ENCODE data around the gene COBLL1. TPM values are rescaled to one million over a fixed set of nuclear protein-coding genes. Genes with fewer than 3 reads are reported as not detected.

COBLL1 gene
- total RNA-seq, 1 experiment from 2014 or later: 16.2 TPM

DNA sequence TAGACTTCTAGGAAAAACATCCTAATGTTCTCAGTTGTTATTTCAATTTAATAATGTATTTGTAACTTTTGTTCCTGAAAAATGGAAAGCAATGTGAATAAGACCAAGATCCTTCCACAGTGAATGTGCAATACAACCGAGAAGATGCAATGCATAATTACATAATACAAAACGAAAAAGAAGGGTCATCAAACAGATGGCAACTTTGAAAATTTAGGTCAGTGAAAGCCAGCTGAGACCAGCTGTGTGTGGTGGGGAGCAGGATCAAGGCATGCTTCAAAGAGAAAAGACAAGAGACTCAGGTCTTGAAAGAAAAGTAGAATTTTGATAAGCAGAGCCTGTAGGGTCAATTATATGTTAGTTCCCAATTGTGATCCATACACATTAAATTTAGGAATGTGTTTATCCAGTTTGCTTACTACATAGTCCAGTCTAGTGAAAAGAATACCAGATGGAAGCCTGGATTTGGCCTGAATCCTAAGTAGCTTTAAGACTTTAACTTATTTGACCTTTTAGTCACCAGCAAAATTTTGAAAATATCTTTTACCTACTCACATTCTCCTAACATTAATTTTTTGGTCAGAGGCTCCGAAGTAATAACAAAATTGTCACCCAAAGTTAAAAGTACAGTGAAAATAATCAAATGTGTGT is 93.7 kb downstream of the COBLL1 start:
- Histone ChIP-seq H3K4me3 (no peak overlapping the region), H3K27ac (no peak overlapping the region), H3K4me1 (no peaks in the 10 kb centered on the region), H3K36me3 (no peaks in the 10 kb centered on the region), H3K9me3 (replicated peaks) (no peaks in the 10 kb centered on the region), H3K27me3 (no peaks in the 10 kb centered on the region)
- DNase-seq: no peak

DNA sequence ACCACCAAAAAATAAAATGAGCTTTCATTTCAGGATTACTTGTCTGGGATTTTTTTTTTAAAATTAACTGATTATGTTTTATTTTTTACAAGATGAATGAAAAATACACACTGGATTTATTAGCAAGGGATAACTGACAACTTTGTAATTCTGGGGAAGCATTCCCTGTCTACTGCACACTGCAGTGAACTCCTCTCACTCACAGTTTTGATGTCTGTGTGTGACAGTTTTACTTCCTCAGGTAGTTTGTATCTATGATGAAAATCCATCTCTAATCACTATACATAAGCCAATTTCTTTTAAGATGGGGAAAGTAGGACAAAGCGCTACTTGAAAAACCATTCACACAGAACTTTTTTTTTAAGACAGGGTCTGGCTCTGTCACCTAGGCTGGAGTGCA is 94.5 kb downstream of the COBLL1 start:
- H3K4me1 ChIP-seq: no peaks in the 10 kb centered on the region
- no peaks in the 10 kb centered on the region for H3K27me3 ChIP-seq
- H3K27ac ChIP-seq: no peak overlapping the region
- no peak overlapping the region for H3K4me3 ChIP-seq
- DNase-seq: no peak
- no peaks in the 10 kb centered on the region for H3K36me3 ChIP-seq
- no peaks in the 10 kb centered on the region for H3K9me3 ChIP-seq (replicated peaks)

DNA sequence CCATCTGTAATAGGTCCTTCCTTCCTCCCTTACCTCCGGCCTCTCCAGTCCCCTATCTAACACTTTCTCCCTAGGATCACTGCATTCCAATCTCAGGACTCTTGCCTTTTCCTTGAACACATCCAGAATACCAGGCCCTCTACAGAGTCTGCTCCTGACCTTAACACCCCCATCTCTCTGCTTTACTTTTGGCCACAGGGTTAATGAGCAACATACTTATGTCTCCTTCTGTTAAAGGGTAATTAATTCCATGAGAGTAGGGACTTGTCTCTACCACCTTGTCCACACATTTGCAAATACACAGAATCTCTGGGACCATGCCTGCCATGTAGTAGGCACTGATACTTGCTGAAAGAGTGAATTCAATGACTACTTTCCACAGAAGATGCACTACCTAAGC is 94.9 kb downstream of the COBLL1 start:
- Histone ChIP-seq H3K9me3 (replicated peaks) (no peaks in the 10 kb centered on the region), H3K27me3 (no peaks in the 10 kb centered on the region), H3K4me1 (no peaks in the 10 kb centered on the region), H3K27ac (no peak overlapping the region), H3K36me3 (no peaks in the 10 kb centered on the region), H3K4me3 (no peak overlapping the region)
- no peak for DNase-seq

DNA sequence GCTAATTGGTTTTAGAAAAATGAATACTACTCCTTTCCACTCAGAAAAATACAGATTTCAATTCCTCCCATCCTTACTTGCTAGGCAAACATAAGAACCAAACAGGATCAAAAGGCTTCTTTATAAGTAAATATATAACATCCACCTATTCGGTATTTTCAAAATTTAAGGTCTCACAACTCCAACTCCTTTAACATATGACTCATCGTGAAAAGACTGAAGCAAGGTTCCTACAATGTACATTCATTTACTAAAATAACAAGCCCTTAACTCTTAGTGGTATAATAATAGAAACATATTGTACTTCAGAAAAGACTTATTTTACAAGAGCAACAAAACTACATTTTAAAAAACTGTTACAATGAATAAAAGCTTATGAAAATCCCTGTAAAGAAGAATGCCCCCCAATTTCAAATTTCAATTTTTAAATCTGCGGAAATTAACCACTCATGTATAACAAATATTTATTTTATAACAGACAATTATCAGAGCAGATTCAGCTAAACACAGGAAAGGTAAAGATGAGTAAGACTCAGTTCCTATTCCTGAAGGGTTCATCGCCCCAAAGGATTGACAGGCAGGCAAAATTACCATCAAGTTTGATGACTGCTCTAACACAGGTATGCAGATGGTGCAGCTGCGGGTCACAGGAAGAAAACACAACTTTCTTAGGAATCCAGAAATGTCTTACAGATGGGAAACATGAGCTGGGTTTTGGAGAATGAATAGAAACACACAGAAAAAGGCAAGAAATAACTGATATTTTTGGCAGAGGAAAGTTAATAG is 96.4 kb downstream of the COBLL1 start:
- no peak overlapping the region for H3K27ac ChIP-seq
- no peaks in the 10 kb centered on the region for H3K36me3 ChIP-seq
- no peak for DNase-seq
- H3K4me1 ChIP-seq: no peaks in the 10 kb centered on the region
- no peaks in the 10 kb centered on the region for H3K27me3 ChIP-seq
- no peak overlapping the region for H3K4me3 ChIP-seq
- no peaks in the 10 kb centered on the region for H3K9me3 ChIP-seq (replicated peaks)

DNA sequence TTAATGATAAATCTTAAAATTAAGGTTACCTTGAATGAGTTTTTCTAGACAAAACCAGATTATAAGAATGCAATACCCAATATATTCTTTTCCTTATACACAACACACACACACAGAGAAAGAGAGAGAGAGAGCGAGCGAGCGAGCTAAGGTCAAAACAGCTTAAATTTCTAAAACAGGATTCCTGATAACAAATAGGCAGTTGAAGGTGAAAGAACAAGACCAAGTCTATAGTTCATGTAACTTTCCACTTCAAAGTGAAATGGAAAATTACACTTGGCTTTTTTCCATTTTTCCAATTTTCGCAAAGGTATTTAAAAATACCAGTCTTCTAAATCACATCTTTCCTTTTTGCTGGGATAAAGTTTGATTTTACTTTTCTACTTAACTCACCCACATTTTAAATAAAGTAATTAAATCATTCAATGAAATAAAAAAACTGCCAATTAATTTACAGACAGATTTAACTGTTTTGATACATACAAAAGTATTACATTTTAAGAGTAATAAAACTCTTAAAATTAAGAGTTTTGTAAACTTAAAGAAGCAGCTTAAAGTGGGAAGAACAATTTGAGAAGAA is 98.8 kb downstream of the COBLL1 start:
- H3K4me1 ChIP-seq: no peaks in the 10 kb centered on the region
- no peaks in the 10 kb centered on the region for H3K9me3 ChIP-seq (replicated peaks)
- no peak overlapping the region for H3K4me3 ChIP-seq
- no peaks in the 10 kb centered on the region for H3K27me3 ChIP-seq
- H3K27ac ChIP-seq: no peak overlapping the region
- H3K36me3 ChIP-seq: no peaks in the 10 kb centered on the region
- DNase-seq: no peak

DNA sequence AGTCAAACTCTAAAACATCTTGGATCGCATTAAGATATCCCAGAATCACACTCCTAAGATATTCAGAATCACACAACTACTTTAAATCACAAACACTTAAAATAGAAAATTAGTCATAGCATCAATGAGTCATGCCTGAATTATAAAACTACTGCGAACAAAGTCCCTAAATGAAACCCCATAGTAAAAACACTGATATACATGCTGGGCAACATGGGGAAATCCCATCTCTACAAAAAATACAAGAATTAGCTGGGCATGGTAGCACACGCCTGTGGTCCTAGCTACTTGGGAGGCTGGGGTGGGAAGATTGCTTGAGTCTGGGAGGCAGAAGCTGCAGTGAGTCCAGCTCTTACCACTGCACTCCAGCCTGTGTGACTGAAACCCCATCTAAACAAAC is 101.7 kb downstream of the COBLL1 start:
- Histone ChIP-seq H3K4me3 (no peak overlapping the region), H3K36me3 (no peaks in the 10 kb centered on the region), H3K27ac (no peak overlapping the region), H3K4me1 (peaks cover 3% of the 10 kb centered on the region), H3K9me3 (replicated peaks) (no peaks in the 10 kb centered on the region), H3K27me3 (no peaks in the 10 kb centered on the region)
- no peak for DNase-seq

DNA sequence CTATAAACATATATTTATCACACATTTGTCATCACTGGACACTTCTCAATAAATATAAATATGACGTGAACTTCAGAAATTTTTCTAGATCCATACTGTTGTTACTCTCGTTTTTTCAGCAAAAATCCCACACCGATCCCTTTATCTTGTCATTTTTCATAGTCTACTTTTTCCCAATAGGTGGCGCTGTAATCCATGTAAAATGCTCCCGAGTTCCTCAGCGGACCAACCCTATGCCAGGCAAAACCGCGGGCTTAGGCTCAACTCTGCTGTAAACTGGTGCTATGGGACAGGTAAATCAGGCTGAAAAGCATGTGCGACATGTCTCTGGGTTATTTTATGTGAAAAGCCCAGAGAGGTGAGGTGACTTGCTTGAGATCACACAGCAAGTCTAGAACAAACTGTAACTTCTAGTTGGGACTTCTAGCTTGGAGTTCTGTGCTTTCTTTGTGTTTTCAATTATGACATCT is 104.0 kb downstream of the COBLL1 start:
- H3K27ac ChIP-seq: no peak overlapping the region
- H3K4me3 ChIP-seq: no peak overlapping the region
- H3K4me1 ChIP-seq: peaks cover 7% of the 10 kb centered on the region
- DNase-seq: peak; percentile 53 to 84
- no peaks in the 10 kb centered on the region for H3K36me3 ChIP-seq
- H3K27me3 ChIP-seq: no peaks in the 10 kb centered on the region
- no peaks in the 10 kb centered on the region for H3K9me3 ChIP-seq (replicated peaks)

DNA sequence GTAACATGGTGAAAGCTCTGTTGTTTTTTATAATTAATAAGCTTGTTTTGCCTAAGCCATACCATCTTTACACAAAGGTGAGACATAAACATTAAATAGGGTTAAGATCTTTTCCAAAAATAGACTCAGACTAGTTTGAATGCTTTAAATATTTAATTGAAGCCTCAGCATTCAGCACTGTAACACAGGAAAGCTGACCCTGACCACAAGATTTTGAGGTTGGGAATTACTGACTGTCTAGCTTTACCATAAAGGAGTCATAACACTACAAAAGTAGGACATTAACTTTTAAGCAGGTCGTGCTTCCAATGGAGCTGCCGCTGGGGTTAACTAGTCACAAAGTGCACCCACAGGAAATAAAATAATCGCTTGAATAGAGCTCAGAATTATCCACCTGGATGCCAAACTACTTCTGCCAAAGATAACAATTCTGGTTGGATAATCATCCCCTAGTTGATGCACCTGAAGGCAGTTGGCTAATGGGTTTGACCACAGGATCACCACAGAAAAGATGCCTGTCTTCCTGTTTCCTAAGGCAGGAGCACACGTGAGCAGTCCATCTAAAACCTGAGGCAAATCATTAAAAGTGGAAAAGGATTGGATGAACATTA is 106.2 kb downstream of the COBLL1 start:
- Histone ChIP-seq H3K27me3 (no peaks in the 10 kb centered on the region), H3K27ac (no peak overlapping the region), H3K9me3 (replicated peaks) (no peaks in the 10 kb centered on the region), H3K4me3 (no peak overlapping the region), H3K36me3 (no peaks in the 10 kb centered on the region), H3K4me1 (peaks cover 7% of the 10 kb centered on the region)
- peak in 1 of 2 experiments; percentile 19 for DNase-seq

DNA sequence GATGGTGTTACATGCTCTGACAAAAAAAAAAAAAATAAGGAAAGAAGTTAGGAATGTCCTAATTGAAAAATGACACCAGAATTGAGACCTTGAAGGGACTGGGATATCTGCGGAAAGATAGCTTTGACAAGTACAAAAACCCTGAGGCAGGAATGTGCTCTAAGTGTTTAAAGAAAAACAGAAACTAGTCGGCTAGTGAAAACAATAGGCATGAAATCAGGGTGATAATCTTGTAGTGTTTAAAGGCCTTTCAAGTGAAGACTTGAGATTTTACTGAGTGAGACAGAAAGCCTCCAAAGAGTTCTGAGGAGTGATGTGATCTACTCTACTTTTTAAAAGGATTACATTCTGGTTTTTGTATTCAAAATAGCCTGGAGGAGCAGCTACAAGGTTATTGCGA is 107.4 kb downstream of the COBLL1 start:
- DNase-seq: no peak
- Histone ChIP-seq H3K36me3 (no peaks in the 10 kb centered on the region), H3K27ac (no peak overlapping the region), H3K27me3 (no peaks in the 10 kb centered on the region), H3K9me3 (replicated peaks) (no peaks in the 10 kb centered on the region), H3K4me3 (no peak overlapping the region), H3K4me1 (peaks cover 7% of the 10 kb centered on the region)

DNA sequence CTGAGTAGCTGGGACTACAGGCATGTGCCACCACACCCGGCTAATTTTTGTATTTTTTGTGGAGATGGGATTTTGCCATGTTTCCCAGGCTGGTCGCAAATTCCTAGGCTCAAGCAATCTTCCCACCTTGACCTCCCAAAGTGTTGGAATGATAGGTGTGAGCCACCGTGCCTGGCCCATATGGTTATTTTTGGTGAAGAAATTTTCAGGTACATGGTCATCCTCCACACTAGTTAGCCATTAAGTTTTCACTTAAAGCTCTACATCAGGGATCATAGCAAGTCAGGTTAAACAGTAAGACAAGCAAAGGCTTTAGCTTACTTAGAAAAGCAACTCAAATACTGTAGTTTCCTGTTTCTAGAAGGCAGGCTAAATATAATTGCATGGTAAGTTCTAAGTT is 116.1 kb downstream of the COBLL1 start:
- Histone ChIP-seq H3K36me3 (no peaks in the 10 kb centered on the region), H3K4me3 (no peak overlapping the region), H3K4me1 (no peaks in the 10 kb centered on the region), H3K27ac (no peak overlapping the region), H3K9me3 (replicated peaks) (no peaks in the 10 kb centered on the region), H3K27me3 (no peaks in the 10 kb centered on the region)
- no peak for DNase-seq

DNA sequence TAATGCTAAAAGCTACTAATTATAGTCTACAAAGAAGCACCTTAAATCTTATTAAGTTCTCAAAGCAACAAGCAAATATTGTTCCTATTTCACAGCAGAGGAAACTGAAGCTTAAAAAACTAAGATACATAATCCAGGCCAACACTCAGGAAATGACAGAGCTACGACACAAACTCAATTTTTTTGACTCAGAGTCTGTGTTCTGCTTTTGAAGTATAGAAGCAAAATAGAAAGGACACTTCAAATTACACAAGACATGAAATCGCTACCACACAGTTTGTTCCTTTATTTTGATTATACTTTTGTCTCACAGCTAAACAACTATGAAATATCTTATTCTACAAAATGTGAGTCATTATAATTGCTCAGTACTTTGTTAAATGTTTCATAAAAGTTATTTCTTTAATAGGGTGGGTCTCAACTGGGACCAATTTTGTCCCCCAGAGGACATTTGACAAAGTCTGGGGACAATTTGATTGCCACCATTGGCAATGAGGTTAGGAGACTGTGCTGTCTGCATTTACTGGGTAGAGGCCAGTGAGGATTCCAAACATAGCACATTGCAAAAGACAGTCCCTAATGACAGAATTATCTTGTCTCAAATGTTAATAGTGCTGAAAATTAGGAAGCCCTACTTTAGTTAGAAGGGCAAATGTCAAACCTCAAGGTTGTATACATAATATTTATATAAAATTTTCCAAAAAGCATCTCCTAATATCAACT is 118.8 kb downstream of the COBLL1 start:
- H3K4me1 ChIP-seq: no peaks in the 10 kb centered on the region
- DNase-seq: no peak
- H3K36me3 ChIP-seq: no peaks in the 10 kb centered on the region
- no peak overlapping the region for H3K27ac ChIP-seq
- H3K4me3 ChIP-seq: no peak overlapping the region
- no peaks in the 10 kb centered on the region for H3K27me3 ChIP-seq
- H3K9me3 ChIP-seq (replicated peaks): no peaks in the 10 kb centered on the region

DNA sequence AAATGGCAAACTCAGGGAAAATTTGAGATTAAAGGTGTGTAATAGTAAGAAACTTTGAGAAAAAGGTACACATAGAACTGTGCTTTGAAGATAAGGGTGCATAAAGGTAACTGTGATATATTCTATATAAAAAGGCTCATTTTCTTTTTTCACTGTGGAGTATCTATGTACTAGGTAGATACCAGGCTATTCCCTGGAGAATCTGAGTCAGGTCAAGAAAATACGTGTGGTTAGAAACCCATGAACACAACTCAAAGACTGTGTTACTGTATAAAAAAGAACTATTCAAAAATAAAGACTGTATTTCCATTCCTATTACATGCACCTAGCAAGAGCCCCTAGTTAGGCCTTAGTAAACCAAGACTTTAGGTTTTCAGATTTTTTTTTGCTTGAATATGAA is 120.2 kb downstream of the COBLL1 start:
- H3K27me3 ChIP-seq: no peaks in the 10 kb centered on the region
- H3K4me1 ChIP-seq: no peaks in the 10 kb centered on the region
- H3K36me3 ChIP-seq: no peaks in the 10 kb centered on the region
- no peak overlapping the region for H3K27ac ChIP-seq
- H3K9me3 ChIP-seq (replicated peaks): no peaks in the 10 kb centered on the region
- DNase-seq: no peak
- no peak overlapping the region for H3K4me3 ChIP-seq

DNA sequence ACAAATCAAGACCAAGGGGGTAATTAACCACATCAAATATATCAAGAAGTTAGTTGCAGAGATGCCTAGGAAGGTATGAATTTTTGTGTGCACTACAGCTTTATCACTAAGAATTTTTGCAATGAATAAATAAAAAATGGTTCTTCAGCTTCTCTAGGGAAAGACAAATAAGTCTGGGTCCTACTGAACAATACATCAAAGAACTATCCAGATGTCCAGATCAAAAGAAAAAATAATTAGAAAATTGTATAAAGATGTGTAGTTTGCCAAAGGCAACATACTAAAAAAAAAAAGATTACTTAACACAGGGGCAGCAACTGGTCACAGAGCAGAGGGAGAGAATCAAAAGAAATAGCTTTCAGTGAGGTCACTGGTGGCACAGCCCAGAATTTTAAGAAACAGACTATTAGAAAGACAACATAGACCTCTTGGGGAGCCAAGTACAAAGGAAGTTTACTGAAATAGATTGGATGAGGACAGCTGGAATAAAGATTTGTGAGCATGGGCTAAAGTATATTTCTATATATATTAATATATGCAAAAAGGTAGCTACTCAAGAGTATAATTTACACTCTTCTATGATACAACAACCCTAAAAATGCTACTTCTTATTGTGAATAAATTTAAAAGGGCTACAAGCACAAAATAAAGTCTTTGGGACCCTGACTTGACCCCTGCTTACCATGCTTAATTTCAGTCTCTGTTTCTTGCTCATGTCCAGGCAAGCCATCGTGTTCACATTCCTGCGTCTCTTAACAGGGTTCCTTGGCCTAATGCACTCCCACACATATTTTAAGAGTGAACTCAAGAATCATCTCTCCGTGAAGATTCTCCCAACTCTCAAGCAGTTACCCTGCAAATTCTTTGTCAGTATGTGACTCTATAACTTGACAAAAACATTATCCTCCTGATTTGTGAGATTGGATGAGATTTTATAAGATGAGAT is 121.4 kb downstream of the COBLL1 start:
- DNase-seq: no peak
- Histone ChIP-seq H3K4me3 (no peak overlapping the region), H3K4me1 (no peaks in the 10 kb centered on the region), H3K36me3 (no peaks in the 10 kb centered on the region), H3K27ac (no peak overlapping the region), H3K9me3 (replicated peaks) (no peaks in the 10 kb centered on the region), H3K27me3 (no peaks in the 10 kb centered on the region)
